Loucy (cell line): ENCODE measurements around the gene TLDC2.

Experiments
- EZH2phosphoT487 ChIP-seq: fragments of 200-600 bp; IDR thresholded peaks from 2 replicates; pipeline ENCODE4 v1.6.1; 2018; ENCODE audit warnings: antibody characterized with exemption, mild to moderate bottlenecking, moderate library complexity, borderline replicate concordance
- TF ChIP-seq, protein P1 (sequence below): fragments of 200-600 bp; sonication (generic); conservative IDR thresholded peaks from 2 replicates; pipeline ENCODE4 v1.5.1; 2014; ENCODE audit warnings: mild to moderate bottlenecking, antibody characterized with exemption, low read length

DNA sequence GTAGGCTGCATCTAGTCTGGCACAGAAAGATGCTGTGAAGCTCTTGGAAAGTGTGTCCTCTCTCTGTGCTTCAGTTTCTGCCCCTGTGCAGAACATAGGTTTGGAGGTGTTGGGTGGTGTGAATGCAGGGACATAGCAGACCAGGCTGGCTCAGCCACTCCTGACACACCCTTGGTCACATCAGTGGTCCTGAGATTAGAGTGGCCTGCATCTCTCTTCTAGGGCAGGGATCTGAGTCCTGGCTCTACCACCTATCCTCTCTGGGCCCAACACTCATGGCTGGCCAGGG lies 10.1 kb upstream of the TLDC2 start:
- TF ChIP-seq, protein P1, sequence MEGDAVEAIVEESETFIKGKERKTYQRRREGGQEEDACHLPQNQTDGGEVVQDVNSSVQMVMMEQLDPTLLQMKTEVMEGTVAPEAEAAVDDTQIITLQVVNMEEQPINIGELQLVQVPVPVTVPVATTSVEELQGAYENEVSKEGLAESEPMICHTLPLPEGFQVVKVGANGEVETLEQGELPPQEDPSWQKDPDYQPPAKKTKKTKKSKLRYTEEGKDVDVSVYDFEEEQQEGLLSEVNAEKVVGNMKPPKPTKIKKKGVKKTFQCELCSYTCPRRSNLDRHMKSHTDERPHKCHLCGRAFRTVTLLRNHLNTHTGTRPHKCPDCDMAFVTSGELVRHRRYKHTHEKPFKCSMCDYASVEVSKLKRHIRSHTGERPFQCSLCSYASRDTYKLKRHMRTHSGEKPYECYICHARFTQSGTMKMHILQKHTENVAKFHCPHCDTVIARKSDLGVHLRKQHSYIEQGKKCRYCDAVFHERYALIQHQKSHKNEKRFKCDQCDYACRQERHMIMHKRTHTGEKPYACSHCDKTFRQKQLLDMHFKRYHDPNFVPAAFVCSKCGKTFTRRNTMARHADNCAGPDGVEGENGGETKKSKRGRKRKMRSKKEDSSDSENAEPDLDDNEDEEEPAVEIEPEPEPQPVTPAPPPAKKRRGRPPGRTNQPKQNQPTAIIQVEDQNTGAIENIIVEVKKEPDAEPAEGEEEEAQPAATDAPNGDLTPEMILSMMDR = no peak
- TF ChIP-seq EZH2phosphoT487 = no peak
